ENCODE data around the gene ADRA2C.

GRCh38 chr4:3777033-3777390 is 10.8 kb downstream of the ADRA2C start:
- no peak for TF ChIP-seq CTCF (IDR thresholded peaks at IDR 0.05)
- TF ChIP-seq EP300 (IDR thresholded peaks at IDR 0.05; ENCODE audit: low read depth): no peak
- no peak for TF ChIP-seq POLR2A (IDR thresholded peaks at IDR 0.05)
- TF ChIP-seq POLR2AphosphoS5 (IDR thresholded peaks at IDR 0.05): no peak
